Posterior vena cava (tissue), 2 donors: Measurements from ENCODE around the gene OCA2. TPM values are rescaled to one million over a fixed set of nuclear protein-coding genes. Genes with fewer than 3 reads are reported as not detected.
"Not testable (repeated sequence)": the region's sequence is repeated elsewhere in the genome, so short reads cannot be mapped to it uniquely, and the experiment has no call there.

Experiments
- DNase-seq: peaks from one replicate; pipeline ENCODE4 v3.0.0-alpha.2; 2020; ENCODE audit warnings: low spot score
- intact Hi-C, 2 donors: fragments of 100-400 bp; cut with DNase I; formaldehyde crosslinking; loops; one replicate each; pipeline versions ENCODE4 v1.14.1 to v1.14.2; 2022 to 2023
- total RNA-seq, 2 donors: library from RNA; stranded (reverse); fragmentation: NEBNext Ultra II Directional; extraction: Animal tissue kit (Norgen Biotek cat#: 25700); gene quantifications; one replicate each; pipeline ENCODE4 v1.2.1, GENCODE V29; 2021
- donor health status: DM: yes; HTN: yes; CAD: no.
- donor health status: DM: yes; HTN: yes; CAD: no.

Gene OCA2
- total RNA-seq, 2 donors from 2014 or later, result 0.38 to 1.4 TPM

DNA sequence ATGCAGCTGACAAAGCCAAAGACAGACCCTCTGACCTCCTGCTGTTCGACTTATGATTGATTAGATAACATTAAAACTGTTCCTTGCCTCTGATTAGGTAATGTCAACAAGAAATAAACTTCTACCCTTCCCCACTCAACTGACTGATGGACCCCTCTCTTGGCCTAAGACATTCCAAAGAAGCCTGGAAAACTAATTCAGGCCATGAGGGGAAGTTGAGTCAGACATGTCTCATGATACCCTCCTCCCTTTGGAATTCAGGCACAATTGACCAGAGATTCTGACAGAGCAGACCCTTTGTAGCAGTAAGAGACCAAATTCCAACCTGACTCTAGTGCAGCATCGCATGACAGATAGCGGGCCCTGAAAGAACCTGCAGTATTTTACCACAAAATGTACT lies 354.5 kb downstream of the OCA2 start:
- intact Hi-C loops, result no loop called here
- no peak for DNase-seq

DNA sequence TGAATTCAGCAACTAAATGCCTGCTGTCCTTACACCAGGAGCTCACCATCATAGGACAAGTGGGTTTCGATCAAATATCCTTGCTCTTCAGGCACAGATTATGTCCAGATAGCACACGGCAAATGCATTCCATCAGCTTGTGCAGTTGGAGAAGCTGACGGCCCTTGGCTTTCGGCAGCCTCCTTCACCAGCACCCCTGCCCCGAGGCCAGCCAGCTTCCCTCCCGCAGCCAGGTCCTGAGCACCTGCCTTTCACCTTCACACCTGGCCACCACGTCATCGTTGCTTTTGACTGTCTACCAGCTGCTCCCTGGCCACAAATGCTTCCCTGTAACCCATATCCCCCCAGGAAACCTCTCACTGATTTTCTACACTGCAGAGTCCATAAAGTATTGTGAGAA lies 355.5 kb downstream of the OCA2 start:
- intact Hi-C loops, result no loop called here

DNA sequence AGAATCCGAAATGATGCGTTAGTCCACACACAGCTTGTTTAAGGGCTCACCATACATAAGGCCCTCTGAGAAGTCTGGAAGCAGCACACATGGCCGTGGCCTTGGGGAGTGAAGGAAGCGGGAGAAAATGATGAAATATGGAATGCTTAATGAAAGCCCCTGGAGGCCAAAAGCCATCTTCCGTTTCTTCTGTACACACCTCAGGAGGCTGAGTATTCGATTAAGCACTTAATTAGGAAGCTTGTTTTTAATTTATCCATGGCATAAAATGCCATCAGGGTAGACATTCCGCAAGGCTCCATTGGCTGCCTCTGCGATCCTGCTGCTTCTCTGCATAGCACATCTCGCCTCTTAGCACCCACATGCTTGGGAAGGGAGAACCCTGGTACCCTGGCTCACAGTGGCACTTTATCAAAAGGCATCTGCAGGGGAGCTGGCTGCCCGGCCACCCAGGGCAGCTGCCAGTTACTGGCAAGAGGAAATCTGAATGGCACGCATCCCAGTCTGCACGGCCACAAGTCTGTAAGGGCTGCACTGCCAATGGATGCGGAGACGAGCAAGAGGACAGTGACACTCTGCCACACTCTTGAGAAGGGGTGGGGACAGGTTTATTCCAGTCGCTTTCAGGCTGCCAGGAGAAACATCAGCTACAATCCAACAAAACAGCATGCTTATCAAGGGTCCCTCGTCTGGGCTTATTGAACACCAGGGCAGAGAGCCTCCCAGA lies 356.2 kb downstream of the OCA2 start:
- DNase-seq, result no peak
- intact Hi-C loops, result no loop called here

More for the DNA sequence above, 355.5 kb downstream of the OCA2 start:
- DNase-seq, result no peak

DNA sequence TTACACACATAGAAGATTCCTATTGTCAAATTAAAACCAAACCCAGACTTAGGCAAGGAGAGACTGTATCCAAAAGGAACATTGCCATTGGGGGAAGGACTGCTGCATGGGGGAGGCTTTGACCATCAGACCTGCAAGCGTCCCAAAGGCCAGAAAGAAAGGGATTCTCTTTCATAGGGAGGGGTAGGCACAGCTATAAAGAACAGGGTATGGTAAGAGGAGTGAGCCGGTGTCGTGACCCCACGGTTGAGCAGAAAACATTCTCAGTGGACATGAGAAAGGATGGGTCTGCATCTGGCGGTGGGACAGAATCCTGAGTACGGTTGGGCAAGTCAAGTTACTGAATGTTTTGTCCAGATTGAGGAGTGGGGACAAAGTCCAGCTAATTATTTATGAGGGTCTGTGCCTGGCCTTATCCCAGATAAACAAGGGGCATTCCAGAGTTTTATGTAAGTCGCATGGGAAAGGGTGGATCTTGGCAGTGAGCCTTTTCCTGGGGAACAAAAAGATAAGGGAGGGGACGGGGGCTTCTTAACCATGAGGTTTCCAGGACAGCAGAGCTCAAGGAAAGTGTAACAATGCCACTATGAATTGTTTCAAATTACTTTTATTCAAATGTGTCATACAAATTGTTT lies 357.8 kb downstream of the OCA2 start:
- no peak for DNase-seq

DNA sequence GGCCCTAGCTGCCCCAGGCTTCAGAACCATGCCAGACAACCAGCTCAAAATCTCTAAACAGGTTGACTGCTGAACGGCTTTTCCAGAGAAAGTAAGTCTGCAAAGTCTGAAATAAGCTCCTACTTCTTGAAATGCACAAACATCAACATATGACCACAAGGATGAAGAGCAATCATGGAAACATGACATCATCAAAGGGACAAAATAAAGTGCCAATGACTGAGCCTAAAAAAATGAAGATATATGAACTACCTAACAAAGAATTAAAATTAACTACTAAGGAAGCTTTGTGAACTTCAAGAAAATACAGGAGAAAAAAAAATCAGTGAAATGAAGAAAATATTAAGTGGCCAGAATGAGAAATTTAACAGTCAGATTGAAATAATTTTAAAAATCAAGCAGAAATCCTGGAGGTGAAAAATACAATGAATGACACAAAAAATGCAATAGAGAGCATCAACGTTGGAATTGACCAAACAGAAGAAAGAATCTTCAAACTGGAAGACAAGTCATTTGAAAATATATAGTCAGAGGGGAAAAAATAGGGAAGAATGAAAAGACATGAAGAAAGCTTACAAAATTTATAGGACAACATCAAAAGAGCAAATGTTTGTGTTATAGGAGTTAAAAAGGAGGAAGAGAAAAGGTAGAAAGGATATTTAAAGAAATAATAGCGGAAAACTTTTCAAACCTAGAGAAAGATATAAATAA lies 364.2 kb downstream of the OCA2 start:
- intact Hi-C loops, result loop anchor here in 1 of 2 donors (10.0 kb wide), 1 partner anchor 140 kb away; no protein-coding TSS in a partner anchor
- no peak for DNase-seq

More for the DNA sequence above, 357.8 kb downstream of the OCA2 start:
- intact Hi-C loops, result no loop called here

DNA sequence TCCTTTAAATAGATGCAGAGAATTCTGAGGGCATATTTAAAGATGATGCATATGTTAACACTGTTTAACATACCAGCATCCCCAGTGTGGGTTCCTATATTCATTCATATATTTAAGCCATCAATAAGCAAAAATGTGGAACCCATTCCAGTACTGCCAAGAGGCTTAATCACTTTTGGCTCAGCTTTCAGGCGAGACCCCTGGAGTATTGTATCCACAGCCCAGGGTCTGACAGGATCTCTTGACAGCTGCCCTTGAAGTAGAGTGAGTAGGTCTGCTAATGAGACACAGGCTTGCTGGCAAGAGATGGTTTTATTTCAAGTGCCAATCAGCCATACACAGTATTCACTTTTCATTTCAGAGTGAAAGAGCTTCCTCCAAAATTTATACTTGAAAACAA lies 367.3 kb downstream of the OCA2 start:
- no peak for DNase-seq
- intact Hi-C loops, result loop anchor here in 1 of 2 donors (10.0 kb wide), 1 partner anchor 137 kb away; no protein-coding TSS in a partner anchor

DNA sequence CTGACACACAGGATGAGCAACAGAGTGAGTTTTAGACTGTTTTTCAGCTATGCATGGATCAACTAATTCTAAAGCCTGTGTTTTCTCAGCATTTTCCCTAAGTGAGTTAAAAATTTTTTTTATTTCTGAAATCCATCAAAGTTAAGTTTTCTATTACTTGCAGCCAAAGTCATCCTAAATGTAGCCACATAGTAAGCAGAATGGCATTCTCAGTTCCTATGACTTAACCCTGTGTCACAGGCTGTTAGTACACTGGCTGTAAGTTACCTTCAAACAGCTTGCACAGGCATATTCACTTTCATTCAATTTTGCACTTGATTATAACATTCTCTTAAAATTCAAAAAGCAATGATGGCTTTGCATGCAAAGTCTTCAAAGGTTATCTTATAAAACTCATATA lies 368.2 kb downstream of the OCA2 start:
- intact Hi-C loops, result loop anchor here in 1 of 2 donors (10.0 kb wide), 1 partner anchor 136 kb away; no protein-coding TSS in a partner anchor
- no peak for DNase-seq

DNA sequence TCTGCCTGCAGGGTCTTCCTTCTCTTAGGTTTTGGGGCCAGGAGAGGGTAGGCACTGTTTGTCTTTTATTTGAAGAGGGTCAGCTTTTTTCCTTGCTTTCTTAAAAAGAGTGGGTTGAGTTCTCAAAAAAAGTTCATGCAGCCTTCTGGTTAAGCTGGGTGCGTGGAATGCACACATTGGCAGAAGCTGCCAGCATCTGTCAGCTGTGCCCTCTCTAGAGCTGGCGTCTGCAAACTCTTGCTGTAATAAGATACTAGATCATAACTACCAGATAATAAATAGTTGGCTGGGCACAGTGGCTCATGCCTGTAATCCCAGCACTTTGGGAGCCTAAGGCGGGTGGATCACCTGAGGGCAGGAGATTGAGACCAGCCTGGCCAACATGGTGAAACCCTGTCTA lies 373.4 kb downstream of the OCA2 start:
- DNase-seq, result no peak
- intact Hi-C loops, result no loop called here

DNA sequence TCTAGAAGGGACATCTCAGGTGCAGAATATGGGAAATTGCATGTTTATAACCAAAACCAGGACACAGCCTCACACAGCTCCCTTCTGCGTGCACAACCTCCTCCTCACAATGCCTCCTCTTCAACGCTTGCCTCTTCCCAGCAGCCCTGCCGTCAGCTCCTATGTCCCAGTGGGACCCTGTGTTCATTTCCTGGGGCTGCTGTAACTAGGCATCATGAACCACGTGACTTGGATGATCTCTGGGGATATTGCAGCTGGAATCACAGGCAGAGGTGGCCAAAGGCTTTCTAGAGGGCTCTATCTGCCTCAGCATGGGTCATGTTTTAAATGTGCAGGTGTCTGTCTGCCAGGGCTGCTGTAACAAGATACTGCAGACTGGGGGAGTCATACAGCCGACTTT lies 375.3 kb downstream of the OCA2 start:
- DNase-seq, result no peak
- intact Hi-C loops, result no loop called here

DNA sequence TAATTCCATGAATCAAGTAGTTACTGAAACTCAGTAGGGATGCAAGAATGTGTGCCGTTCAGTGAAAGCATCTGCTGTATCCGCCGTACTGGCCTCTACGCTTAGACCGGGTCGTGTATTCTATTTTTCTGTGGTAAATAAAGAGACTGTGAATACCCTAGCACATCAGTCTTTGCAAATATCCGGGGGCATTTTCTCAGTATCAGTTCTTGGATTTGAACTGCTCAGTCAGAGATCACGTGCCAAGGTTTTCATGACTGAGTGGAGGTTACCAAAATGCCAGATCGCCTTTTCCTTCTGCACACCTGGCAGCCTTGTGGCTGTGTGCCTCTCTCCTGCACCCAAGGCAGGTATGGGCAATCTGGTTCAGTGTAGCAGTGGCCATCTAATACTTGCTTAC lies 377.0 kb downstream of the OCA2 start:
- intact Hi-C loops, result no loop called here
- DNase-seq, result no peak

DNA sequence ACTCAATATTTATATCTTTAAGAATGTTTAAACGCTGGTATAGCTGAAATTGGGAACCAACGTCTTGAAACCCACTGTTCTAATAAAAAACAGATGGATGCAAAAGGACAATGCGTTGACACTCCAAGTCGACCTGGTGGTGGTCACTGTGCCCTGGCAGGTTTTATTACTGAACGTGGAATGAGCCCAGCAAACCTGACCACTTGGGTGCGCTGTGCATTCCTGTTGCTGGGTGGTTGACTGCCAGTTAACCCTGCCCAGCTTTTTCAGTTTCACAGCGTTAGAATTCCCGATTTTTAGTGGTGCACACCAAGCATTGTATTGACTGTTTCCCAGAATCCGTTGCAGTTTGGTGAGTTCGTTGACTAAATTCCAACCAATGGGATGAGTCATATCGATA lies 384.4 kb downstream of the OCA2 start:
- intact Hi-C loops, result loop anchor here in 1 of 2 donors (10.0 kb wide), 1 partner anchor 180 kb away; no protein-coding TSS in a partner anchor
- no peak for DNase-seq

DNA sequence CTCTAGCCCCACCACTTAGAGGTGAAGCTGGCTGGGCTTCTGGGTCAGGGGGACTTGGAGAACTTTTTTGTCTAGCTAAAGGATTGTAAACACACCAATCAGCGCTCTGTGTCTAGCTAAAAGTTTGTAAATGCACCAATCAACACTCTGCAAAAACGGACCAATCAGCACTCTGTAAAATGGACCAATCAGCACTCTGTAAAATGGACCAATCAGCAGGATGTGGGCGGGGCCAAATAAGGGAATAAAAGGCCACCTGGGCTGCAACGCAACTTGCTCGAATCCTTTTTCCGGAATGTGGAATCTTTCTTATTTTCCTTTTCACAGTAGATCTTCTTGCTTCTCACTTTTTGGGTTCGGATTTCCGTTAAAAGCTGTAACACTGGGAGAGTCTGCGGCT lies 385.3 kb downstream of the OCA2 start:
- not testable (repeated sequence) for DNase-seq
- intact Hi-C loops, result loop anchor here in 1 of 2 donors (10.0 kb wide), 1 partner anchor 179 kb away; no protein-coding TSS in a partner anchor

DNA sequence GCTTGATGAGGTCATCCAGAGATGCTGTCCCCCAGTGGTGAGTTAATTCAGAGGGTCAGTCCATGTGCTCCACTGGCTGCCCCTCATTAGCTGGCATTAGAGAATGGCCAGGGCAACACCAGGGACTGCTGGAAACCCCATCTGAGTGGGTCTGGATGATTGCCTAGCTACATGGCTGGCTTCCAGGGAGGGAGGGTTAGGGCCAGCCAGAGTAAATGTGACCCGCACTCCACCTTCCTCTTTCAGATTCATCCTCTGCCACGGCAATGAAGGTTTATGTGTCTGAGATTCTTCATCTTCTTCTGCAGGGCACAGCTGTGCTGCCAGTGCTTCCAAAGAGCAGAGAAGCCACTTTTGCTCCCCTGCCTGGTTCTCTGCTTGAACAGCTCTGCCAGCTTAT lies 391.9 kb downstream of the OCA2 start:
- intact Hi-C loops, result no loop called here

DNA sequence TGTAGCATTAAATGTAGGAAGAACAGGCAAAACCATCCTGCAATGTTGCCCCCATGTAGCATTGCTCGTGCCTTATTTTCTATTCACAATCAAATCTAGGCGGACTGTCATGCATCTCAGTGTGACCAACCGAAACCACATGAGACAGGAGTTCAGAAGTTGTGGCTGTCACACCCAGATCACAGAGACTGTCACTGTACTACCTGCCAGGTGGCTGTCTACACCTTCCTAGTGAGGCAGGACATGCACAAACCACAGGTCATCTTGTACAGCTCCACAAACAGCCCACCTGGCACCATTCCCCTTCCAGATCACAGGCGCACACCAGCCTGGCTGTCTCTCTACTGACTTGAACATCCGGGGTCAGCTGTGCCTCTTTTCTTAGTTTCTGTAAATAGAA lies 392.8 kb downstream of the OCA2 start:
- intact Hi-C loops, result no loop called here
- DNase-seq, result no peak

More for the DNA sequence above, 391.9 kb downstream of the OCA2 start:
- no peak for DNase-seq

DNA sequence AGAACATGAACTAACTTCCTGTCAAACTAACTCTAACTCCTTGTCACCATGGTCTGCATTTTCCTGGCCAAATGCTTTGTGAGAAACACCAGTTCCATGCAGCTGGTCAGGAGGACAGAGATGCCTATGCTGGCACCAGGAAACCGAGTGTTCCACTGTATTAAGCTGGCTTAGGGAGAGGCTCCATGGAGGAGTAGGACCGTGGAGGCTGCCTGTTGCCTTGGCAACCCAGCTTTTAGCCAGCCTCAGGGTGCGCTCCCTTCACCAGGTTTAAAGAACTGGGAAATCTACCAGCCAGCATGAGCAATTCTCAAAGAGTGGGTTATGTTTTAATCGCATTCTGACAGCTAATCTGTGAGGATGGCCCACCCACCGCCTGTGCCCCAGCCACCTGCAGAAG lies 394.1 kb downstream of the OCA2 start:
- intact Hi-C loops, result no loop called here
- DNase-seq, result no peak

Other genes with a start within 250 kb of the OCA2 start
- gene HERC2, start 222.9 kb upstream of the OCA2 start, total RNA-seq, result 10 to 100 TPM; 58.6 to 61.5 TPM